Testis (tissue), 2 donors: Measurements from ENCODE around the gene UPF1.

Experiments used
- POLR2A ChIP-seq: fragments of 450-650 bp; IDR thresholded peaks from one replicate; pipeline ENCODE4 v1.6.1; 2017; ENCODE audit warnings: antibody characterized with exemption, mild to moderate bottlenecking, moderate library complexity
- TF ChIP-seq, protein P1 (sequence below), 3 experiments: fragments of 450-650 bp in 2 of 3; fragments of 200-600 bp in 1 of 3; sonication (generic) in 1 of 3; IDR thresholded peaks; one replicate each; pipeline ENCODE4 v1.5.1; 2016 to 2019; ENCODE audit warnings: antibody characterized with exemption in 3 of 3, mild to moderate bottlenecking in 2 of 3, moderate library complexity in 1 of 3

DNA sequence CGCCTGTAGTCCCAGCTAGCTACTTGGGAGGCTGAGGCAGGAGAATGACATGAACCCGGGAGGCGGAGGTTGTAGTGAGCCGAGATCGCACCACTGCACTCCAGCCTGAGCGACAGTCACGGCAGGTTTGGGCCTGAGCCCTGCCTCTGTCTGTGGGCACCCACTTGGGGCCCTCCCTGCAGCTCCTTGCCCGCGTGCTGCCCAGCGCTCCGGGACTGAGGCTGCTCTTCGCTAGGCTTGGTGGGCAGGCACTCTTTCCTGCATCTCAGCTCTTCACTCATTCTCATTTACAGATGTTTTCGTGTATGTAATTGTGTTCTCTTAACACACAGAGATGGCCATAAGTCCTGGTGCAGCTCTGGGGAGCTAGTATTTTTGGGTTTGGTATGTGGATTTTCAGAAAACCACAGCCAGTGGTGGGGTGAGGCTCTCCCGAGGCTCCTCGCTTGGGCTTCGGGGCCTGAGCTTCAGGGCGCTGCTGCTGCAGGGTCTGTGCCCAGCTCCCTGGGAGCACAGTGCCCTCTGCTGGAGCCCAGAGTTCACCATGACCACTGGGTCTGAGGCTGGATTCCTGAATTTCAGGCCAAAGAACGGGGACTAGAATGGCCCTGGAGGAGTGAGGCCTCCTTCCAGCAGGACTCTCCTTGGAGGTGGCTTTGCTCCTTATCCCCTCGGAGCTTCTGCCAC is 15.2 kb downstream of the UPF1 start:
- TF ChIP-seq, protein P1, sequence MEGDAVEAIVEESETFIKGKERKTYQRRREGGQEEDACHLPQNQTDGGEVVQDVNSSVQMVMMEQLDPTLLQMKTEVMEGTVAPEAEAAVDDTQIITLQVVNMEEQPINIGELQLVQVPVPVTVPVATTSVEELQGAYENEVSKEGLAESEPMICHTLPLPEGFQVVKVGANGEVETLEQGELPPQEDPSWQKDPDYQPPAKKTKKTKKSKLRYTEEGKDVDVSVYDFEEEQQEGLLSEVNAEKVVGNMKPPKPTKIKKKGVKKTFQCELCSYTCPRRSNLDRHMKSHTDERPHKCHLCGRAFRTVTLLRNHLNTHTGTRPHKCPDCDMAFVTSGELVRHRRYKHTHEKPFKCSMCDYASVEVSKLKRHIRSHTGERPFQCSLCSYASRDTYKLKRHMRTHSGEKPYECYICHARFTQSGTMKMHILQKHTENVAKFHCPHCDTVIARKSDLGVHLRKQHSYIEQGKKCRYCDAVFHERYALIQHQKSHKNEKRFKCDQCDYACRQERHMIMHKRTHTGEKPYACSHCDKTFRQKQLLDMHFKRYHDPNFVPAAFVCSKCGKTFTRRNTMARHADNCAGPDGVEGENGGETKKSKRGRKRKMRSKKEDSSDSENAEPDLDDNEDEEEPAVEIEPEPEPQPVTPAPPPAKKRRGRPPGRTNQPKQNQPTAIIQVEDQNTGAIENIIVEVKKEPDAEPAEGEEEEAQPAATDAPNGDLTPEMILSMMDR (IDR thresholded peaks at IDR 0.05): peak; percentile 57 to 74 (median 71)
- no peak for TF ChIP-seq POLR2A
